NCI-H345 treated with DMSO at 0.1 percent for 48 hours (cell line): ENCODE measurements around the gene TSFM.
A peak's percentile ranks its signal among the peaks of the same experiment; 100 is the strongest.
"Not testable (repeated sequence)": the region's sequence is repeated elsewhere in the genome, so short reads cannot be mapped to it uniquely, and the experiment has no call there.

Experiments
- DNase-seq: peaks from one replicate; lab custom pipeline; 2025; ENCODE audit not compliant: unreplicated experiment; lab: John Stamatoyannopoulos, UW

The TSFM gene

DNA sequence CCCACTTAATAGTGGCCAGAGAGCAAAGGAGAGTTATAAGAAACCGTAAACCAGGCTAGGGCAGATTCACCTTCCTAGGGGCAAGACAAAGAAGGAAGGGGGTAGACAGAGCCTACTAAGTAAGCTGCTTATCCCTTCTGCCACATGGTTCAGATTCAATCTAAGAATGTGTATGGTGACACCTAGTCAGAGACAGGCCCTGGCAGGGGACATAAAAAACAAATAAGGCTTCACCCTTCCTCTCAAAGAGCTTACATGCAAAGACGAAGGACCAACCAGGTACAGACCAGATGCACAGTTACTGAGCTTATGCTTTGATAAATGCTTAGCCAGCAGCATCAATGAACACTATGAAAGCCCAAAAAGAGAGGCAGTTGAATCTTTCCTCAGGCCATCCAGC, 20.1 kb upstream of the TSFM start:
- DNase-seq, result no peak

DNA sequence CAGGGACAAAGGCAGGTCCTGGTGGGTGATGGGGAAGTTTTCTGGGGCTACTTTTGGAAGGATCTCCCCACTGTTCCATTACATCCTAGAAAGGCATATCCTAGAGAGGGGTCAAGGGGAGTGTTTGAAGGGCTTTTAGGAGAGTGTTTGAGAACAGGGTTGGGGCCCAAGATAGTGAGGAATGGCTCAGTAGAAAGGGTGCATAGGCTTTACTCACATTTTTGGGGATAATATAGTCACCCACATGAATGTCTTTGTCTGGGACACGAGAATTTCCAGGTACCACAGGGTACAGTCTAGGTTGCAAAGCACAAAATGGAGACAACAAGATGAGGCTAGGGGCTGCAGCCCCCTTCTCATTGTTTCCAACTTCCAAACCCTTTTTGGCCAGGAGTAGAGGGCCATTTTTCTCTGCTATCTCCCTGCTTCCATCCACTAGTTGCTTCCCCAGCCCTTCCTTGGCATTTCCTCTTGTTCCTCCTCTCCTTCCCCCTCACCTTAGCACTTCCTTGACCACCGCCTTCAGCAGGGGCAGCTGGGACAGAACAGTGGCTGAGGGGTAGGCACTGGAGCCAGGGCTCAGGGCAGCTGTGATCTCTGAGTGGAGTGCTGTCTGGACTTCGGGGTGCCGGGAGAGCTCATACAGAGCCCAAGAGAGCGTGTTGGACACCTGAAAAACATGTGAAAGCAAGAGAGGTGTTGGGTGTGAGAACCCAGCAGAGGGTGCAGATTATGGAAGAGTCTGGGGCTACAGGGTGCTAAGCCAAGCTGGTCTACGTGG, 18.5 kb upstream of the TSFM start:
- no peak for DNase-seq

GRCh38 chr12:57764662-57765002, 18.0 kb upstream of the TSFM start:
- DNase-seq, result no peak

DNA sequence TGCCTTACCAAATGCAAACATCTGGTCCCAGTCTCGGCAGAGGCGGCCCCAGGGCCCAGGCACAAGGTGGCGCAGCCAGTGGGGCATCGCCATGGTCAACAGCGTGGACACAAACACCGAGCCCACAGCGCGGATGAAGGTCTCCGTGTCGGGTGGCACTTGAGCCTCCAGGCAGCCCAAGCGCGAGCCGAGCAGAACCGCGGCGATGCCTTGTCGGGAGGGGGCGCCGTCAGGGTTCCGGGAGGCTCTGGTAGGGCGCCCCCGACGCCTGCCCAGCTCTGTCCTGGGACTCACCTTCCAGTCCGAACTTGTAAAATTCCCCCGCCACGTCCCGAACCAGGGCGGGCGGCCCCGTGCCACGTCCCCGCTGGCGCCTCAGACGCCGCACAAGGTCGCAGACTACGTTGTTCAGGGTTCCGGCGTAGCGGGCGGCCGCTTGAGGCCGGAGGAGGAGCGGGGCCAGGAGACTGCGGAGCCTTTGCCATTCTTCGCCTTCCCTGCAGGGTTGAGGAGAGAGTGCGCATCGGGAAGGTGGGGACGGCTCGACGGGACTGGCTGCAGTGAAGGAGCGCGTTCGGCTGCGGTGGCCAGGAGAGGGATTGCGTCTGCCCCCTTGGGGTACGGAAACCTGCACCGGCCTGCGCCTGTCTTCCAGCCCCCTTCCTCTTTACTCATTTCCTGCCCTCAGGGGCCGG, 17.4 kb upstream of the TSFM start:
- no peak for DNase-seq

DNA sequence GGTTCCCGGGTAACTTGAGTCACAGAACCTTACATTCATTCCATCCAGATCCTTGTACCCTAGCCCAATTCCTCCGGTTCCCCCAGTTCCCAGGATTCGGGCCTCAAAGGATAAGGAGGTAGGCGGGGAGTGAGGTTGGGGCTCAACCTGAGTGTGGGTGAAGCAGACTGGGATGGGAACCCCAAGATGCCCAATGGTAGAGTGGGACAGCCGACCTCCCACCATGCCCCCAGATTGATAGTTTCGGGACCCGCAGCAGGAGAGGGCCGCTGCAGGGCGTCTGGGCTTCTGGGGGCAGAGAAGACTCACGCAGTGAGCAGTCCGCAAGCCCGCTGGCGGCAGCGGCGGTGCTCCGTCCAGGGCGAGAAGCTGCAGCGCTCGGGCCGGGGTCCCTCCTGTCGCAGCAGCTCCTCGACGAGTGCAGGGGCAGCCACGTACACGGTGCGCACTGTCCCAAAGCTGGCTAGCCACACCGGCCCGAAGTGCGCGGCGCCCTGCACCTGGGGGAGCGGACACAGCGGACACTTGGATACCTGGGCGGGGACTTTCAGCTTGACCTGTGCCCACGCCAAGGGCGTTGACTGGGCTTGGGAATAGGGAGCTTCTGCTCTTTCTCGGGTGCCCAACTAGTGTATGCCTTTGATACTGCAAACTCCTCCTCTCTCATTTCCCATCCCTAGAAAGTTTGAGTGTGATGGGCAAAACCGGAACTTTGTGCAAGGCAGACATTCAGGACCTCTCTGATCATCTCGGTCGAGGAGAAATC, 16.7 kb upstream of the TSFM start:
- no peak for DNase-seq

DNA sequence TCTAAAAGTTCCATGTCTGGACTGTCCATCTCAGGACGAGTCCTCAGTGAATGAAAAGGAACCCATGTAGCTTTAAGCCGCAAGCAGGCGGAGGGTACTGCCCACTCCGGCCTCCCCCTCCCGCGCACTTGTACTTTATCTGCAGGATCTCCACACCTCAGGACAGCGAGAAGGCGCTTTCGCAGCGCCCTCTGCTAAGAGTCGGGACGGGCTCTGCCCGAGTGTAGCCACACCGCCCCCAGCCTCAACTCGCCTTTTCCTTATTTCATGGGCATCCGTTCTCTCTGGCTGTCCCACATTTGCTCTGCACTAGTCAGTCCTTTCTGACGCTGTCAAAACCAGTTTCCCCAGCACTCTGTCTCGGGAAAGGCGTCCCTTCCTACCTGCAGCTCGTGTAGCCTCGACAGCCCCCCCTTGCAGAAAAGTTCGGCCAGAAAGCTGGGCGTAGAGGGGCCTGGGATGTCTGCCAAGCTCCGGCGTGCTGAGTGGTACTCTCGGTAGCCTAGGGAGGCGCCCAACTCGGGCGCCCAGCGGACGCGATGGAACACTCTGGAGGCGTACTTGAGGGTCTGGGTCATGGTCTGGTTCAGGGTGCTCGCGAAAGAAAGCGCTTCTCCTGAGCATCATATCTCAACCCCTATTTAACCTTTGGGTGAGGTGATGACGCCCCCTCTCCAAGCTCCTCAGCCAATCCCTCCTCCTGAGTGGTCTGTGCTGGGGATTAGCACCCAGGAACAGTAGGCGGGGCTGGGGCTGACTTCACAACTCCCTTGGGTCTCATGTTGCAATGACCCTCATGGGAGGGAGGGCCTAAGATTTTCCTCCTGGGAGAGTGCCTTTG, 15.9 kb upstream of the TSFM start, which contains the start of gene CYP27B1:
TSS of gene CYP27B1 (minus strand) at position 615 of the 841 bp plus-strand sequence. CDS start at position 578, 37 bp downstream.
- DNase-seq, result no peak

DNA sequence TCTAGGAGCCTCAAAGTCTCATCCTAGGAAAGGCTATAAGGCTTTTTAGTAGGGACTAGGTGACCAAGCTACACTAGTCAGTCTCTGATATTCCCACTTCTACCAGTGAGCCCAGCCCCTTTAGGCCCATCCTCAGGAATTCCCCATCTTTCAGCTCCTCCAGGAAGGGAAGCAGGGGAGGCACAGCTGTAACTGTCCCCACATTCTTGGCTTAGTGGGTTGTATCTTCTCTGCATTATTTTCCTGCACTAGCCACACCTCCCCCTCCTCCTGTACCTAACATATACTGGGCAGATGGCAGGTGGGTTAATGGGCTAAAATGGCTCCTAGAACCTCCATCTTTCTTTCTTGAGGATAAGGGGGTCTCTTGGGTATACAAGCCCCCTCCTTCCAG, 15.3 kb upstream of the TSFM start:
- DNase-seq, result no peak

DNA sequence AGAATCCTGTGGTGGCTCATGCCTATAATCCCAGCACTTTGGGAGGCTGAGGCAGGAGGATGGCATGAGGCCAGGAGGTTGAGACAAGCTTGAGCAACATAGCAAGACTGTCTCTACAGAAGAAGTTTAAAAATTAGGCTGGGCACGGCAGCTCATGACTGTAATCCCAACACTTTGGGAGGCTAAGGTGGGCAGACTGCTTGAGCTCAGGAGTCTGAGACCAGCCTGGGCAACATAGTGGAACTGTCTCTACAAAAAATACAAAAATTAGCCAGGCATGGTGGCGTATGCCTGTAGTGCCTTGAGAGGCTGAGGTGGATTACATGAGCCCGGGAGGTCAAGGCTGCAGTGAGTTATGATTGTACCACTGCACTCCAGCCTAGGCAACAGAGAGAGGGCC, 14.7 kb upstream of the TSFM start:
- DNase-seq, result no peak

GRCh38 chr12:57769594-57769993, 13.0 kb upstream of the TSFM start:
- DNase-seq, result no peak

DNA sequence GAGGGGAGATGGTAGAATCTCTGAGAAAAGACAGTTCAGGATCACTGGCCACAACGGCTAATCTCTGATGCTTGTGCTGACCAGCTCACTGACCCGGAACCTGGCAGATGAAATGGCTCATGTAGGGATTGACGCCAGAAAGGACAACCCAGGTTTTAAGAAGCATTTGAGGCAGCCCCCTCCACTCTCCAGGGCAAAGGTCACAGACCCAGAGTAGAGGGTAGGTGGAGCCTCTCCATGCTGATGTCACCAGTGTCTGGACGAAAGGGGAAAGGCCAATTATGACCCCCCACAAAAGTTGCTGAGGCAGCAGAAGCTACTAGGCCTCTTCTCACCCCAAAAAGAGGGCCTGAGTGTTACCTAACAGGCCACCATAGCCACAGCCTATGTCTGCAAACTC, 11.9 kb upstream of the TSFM start:
- no peak for DNase-seq

DNA sequence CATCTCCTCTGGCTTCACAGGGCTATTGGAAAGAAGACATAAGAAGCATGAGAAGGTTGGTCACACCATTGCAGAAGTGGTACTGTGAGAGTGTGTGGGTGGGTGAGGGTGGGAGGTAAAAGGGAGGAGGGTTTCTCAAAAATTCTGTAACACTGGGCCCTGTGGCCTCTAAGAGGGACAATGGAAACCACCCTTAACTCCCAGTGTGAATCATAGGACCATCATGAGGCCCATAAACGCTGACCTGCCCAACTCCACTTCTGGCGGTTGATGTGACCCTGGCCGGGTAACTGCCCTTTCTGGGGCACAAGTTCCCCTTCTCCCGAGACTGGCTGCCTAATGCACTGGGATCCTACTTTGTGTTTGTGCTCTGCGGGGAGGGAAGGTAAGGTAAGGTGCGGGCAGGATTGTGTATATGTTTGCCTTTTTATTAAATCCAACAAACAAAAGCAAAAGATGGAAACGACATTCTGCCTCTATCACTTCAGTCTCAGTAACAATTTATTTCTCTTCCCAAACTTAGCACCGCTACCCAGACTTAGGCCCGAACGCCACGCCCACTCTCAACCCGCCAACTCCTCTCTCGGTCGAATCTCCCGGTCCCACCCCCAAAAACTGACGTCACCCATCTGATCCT, 11.2 kb upstream of the TSFM start:
- DNase-seq, result peak; percentile 81

- peak; percentile 89 for DNase-seq
Observed at GRCh38 chr12:57771873-57772428, 10.6 kb upstream of the TSFM start, which contains the start of gene METTL1. TSS of gene METTL1 (minus strand) at chr12:57772105. CDS start at chr12:57772083, 22 bp downstream.

GRCh38 chr12:57772429-57773322, 9.9 kb upstream of the TSFM start, which contains the start of gene EEF1AKMT3:
TSS of gene EEF1AKMT3 (plus strand) at chr12:57772614. CDS start at chr12:57772725, 111 bp downstream.
- DNase-seq, result no peak

- not testable (repeated sequence) for DNase-seq
Observed at GRCh38 chr12:57774634-57775033, 8.0 kb upstream of the TSFM start.

GRCh38 chr12:57775044-57775443, 7.5 kb upstream of the TSFM start:
- no peak for DNase-seq

DNA sequence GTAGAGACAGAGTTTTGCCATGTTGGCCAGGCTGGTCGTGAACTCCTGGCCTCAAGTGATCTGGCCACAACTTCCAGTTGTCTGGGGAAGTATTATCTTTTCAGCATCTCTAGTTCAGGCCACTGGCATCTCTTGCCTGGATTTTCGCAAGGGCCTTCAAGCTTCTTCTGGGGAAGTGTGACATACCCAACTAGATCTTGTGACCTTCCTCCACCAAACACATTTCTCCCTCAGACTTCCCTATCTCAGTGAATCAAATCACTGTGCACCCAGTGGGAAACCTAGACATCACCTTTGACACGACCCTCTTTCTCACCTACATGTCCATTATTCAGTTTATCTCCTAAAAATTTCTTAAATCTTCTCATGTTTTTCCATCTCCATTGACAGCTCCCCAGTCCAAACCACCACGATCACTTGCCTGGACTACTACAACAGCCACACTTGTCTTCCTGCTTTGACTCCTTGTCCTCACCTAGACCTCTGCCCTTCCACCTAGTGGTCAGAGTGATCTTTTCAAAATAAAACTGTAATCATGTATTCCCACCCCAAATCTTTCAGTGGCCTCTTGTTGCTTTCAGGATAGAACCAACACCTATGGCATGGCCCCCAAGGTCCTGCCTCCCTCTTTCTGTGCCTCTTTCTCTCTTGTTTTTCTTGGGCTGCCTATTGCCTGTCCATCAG, 6.9 kb upstream of the TSFM start:
- no peak for DNase-seq

DNA sequence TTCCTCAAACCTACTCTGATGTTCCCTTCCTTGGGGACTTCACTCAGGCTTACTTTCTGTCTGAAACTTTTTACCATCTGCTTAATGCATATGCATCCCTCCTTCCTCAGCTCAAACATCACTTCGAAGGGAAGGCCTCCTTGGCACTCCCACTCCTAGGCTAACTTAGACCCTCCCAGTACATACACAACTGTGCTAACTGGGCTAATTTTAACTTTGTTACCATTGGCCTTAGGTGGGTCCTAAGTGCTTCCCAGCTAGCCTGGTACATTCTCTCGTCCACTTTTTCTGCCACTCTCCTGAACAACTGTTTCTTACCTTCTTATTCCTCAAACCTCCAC, 6.4 kb upstream of the TSFM start:
- no peak for DNase-seq

- no peak for DNase-seq
Observed at GRCh38 chr12:57777367-57777766, 5.2 kb upstream of the TSFM start.

- no peak for DNase-seq
Observed at GRCh38 chr12:57777911-57778310, 4.7 kb upstream of the TSFM start.
